Stimulated activated CD4-positive, alpha-beta T cell treated with anti-CD3 and anti-CD28 coated beads, Interleukin-4, amount 100 ng/mL, for 48 hours (primary cell): Measurements from ENCODE around the gene RTF2.
"Not testable (repeated sequence)": the region's sequence is repeated elsewhere in the genome, so short reads cannot be mapped to it uniquely, and the experiment has no call there.

Experiments
- DNase-seq, 2 donors: peaks; one replicate each; pipeline ENCODE4 v3.0.0-alpha.2; 2020; ENCODE audit warnings: low read depth in 2 of 2

Gene RTF2

GRCh38 chr20:56488566-56488965 lies 20.1 kb downstream of the RTF2 start:
- DNase-seq = no peak

DNA sequence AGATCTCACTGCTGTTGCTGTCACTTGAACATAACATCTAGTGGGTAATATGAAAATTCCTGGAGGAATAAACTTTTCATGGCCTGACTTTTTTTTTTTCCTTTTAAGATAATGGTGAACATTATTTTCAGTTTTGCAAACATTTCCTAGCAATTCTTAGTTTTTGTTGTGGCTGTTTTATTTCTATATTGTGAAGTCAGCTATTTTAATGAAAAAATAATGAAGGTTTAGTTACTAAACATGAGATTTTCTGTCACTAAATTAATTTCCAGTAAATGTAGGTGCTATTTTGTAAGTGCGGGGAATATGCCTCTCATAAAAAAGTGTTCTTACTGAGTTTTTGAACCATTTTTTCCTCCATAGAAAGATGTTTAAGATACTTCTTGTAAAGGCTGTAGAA lies 32.7 kb downstream of the RTF2 start:
- no peak for DNase-seq

DNA sequence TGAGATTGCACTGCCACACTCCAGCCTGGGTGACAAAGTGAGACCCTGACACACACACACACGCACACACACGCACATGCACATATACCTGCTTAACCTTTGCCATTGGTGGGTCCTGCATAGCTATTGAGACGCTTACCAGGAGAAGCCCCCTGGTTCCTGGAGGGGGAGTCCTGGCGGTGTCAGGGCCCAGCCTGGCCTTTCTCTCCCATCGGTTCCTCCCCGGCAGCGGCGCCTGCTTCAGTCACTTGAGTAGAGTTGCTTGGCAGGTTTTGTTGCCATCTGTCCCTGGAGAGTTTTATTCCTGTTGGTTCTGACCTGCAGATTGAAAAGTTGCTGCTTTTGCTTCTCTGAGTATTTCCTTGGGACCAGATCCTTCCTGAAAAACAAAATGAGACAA lies 35.5 kb downstream of the RTF2 start:
- DNase-seq = no peak

DNA sequence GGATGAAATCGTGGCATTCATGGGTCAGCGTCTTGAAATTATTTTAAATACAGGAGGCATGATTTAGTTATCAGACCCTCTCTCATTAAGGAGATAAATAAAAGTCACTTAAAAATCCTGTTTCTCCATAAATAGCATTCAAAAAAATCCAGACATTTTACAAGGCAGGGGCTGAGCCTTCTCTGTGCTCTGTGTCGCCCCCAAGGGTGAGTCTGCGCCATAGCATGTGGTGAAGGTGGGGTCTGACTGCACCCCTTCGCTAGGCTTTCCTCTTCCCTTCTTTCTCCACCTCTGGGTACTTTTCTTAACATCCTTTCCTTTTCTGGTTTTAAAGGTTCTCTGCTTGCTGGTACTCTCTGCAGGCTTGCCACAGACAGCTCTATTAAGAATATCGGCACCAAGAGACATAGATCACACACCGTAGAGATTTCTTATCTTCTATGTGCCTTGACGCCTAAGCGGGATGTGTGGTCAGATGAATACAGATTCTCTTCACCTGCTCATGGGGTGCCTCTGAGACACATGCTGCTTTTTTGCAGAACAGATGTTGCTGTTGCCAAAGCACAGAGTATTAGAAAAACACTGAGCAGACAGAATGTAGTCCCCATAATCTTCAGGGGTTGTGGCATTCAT lies 36.1 kb downstream of the RTF2 start:
- DNase-seq = peak; percentile 9 to 11

- DNase-seq = no peak
Measured at GRCh38 chr20:56506103-56506502, 37.7 kb downstream of the RTF2 start.

DNA sequence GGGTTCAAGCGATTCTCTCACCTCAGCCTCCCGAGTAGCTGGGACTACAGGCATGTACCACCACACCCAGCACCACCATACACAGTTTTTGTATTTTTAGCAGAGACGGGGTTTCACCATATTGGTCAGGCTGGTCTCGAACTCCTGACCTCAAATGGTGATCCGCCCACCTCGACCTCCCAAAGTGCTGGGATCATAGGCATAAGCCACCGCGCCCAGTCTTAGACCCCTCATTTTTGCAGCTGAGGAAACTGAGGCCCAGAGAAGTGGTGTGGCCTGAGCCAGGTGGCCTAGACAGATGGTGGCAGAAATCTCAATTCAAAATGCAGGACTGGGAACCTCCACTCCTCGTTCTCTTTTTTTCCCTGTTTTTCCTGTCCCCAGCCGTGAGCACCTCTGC lies 43.5 kb downstream of the RTF2 start:
- DNase-seq = no peak

DNA sequence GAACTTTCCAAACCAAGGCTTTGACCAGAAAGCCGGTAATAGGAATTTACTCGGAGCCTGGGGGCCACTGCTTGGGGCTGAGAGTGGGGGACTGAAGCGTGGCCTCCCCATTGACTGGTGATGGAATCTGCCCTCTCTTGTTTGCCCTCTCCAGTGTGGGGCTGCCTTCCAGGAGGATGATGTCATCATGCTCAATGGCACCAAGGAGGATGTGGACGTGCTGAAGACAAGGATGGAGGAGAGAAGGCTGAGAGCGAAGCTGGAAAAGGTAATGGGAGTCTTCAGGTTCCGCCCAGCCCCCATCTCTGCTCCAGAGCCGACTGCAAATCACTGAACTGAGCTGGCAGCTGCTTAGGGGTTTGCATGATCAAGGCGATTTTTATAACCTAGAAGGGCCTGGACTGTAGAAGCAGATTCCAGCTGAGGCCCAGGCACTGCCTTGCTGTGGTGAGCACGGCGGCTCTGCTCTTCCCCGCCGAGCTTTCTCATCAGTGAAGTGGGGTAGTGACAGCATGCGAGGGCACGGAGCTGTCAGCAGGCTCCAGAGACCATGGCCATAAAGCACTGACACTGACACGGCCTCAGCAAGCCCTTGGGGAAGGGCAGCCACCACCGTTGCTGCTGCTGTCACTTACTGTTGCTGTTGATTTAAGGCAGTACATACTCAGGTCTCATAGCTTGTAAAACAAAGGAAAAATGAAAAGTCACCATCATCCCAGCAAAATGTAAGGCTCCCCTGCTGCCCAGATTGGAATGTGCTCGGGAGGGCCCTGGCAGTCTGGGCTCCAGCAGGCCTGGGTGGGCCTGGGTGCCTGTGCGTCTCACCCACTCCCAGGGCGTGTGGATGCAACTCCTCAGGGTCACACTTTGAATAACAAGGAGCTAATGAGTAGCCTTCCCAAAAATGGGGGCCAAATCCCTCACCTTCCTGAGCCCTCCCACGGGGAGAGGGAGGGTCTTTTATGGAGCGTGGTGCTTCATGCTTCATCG lies 45.0 kb downstream of the RTF2 start:
- DNase-seq = no peak

DNA sequence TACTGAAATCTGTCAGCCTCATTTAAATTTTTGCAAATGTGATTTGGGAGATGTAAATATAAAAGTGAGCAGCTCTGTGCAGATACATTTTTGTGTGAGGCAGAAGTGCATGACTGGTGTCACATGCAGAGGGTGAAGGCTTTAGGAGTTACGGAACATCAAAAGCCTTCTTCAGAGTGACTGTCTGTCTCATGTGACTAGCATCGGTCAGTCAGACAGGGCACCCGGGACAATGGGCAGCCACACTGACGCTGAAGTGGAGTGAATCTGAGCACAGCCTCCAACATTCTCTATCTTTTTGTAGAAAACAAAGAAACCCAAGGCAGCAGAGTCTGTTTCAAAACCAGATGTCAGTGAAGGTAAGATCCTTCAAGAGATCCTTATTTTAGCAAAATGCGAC lies 48.2 kb downstream of the RTF2 start:
- DNase-seq = no peak

GRCh38 chr20:56517211-56517610 lies 48.8 kb downstream of the RTF2 start:
- no peak for DNase-seq

GRCh38 chr20:56517641-56518040 lies 49.2 kb downstream of the RTF2 start:
- no peak for DNase-seq

GRCh38 chr20:56518126-56518525 lies 49.7 kb downstream of the RTF2 start:
- no peak for DNase-seq

DNA sequence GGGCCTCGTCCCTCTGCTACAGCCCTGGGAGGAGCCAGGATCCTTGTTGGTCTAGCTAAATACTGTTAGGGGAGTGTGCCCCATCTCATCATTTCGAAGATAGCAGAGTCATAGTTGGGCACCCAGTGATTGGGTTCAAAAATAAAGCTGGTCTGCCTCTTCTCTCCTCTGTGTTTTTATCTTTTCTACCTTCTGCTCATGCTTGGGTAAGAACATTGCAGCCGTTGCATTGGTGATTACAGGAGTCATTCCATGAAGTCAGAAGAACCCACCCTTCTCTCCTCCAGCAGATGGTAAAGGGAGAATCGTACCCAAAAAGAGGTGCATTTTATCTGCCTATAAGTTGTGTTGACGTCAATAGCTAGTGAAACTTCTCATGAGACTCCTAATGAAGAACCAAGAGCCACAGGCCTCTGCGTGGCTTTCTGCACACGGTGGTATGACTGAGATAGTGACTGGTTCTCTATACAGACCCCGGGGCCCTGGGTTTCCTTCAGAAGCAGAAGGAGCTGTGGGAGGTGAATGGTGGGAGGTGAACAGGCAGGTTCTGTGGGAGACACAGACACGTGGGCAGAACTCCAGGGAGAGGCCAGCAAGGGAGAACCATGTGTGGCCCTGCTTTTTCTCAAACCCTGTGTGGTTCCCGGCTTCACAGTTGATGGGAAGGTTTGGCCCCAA lies 50.4 kb downstream of the RTF2 start:
- no peak for DNase-seq

- no peak for DNase-seq
Measured at GRCh38 chr20:56519551-56519950, 51.1 kb downstream of the RTF2 start.

- DNase-seq = no peak
Measured at GRCh38 chr20:56520180-56520579, 51.8 kb downstream of the RTF2 start.

DNA sequence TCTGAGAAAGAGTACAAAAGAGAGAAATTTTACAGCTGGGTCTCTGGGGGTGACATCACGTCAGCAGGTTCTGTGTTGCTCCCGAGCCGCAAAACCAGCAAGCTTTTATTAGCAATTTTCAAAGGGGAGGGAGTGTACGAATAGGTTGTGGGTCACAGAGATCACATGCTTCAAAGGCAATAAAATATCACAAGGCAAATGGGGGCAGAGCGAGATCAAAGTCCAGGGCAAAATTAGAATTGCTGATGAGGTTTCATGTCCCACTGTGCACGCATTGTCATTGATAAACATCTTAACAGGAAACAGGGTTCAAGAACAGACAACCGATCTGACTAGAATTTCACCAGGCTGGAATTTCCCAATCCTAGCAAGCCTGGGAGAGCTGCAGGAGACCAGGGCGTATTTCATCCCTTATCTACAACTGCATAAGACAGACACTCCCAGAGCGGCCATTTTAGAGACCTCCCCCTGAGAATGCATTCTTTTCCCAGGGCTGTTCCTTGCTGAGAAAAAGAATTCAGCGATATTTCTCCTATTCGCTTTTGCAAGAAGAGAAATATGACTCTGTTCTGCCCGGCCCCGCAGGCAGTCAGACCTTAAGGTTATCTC lies 52.4 kb downstream of the RTF2 start:
- DNase-seq = not testable (repeated sequence)

- DNase-seq = no peak
Measured at GRCh38 chr20:56522311-56522710, 53.9 kb downstream of the RTF2 start.

DNA sequence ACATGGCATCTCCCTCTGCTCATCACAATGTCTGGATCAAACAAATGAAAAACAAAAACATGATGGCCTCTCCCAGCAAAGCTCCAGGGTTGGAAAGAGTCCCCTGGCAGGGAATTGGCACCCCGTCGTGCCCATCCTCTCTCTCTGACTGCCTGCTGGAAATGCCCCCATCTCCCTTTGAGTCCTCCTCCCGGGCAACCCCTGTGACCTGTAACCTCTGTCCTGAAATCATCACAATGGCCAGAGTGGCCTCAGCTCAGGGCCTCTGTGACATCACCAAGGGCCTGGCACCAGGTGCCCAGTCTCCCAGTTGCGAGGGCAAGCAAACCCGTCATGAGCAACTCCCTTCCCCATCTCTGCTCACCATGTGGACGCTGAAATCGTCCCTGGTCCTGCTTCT lies 56.0 kb downstream of the RTF2 start, which contains the start of gene FAM209A:
TSS of gene FAM209A (plus strand) at position 301 of the 400 bp plus-strand sequence. CDS start at position 366, 65 bp downstream.
- DNase-seq = not testable (repeated sequence)

- DNase-seq = no peak
Measured at GRCh38 chr20:56527521-56527920, 59.1 kb downstream of the RTF2 start.

GRCh38 chr20:56532946-56533345 lies 64.5 kb downstream of the RTF2 start, which contains the start of gene FAM209B:
Gene FAM209B, plus strand, starts transcription at chr20:56533246. Its CDS starts 96 bp downstream, at chr20:56533342.
- not testable (repeated sequence) for DNase-seq

DNA sequence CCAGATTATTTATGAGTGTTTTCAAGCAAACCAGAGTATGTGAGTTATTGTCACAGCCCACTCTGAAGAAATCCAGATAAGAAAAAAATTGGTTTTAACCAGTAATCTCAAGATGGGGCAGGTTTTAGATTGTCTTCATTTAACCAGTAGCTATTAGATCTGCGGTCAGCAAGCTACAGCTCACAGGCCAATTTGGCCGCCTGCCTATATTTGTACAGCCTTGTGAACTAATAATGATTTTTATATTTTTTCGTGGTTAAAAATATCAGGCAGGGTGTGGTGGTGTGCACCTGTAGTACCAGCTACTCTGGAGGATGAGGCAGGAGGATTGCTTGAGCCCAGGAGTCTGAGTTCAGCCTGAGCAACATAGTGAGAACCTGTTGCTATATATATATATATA lies 69.6 kb downstream of the RTF2 start:
- DNase-seq = no peak

GRCh38 chr20:56540415-56540814 lies 72.0 kb downstream of the RTF2 start:
- DNase-seq = no peak
